Suppressor macrophage treated with lipopolysaccharide for 4 hours (primary cell): ENCODE data around the gene KIF2C.
"Not testable (repeated sequence)": the region's sequence is repeated elsewhere in the genome, so short reads cannot be mapped to it uniquely, and the experiment has no call there.

ENCODE experiments used
- DNase-seq: peaks from one replicate; pipeline ENCODE4 v3.0.0-alpha.2; 2020

KIF2C gene

DNA sequence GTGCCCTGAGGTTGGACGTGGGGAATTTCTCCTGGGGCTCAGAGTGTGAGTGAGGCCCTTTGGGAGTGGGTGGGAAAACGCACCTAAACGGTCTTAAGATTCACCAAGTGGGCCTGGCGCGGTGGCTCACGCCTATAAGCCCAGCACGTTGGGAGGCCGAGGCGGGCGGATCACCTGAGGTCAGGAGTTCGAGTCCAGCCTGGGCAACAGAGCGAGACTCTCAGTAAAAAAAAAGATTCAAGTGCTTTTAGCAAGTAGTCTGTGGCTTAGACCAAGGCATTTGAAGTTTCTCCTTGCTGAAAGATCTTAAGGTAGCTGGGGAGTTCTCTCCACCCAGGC is 37.1 kb downstream of the KIF2C start:
- DNase-seq: no peak

- no peak for DNase-seq
These were observed 37.9 kb downstream of the KIF2C start for GRCh38 chr1:44777547-44777946.

DNA sequence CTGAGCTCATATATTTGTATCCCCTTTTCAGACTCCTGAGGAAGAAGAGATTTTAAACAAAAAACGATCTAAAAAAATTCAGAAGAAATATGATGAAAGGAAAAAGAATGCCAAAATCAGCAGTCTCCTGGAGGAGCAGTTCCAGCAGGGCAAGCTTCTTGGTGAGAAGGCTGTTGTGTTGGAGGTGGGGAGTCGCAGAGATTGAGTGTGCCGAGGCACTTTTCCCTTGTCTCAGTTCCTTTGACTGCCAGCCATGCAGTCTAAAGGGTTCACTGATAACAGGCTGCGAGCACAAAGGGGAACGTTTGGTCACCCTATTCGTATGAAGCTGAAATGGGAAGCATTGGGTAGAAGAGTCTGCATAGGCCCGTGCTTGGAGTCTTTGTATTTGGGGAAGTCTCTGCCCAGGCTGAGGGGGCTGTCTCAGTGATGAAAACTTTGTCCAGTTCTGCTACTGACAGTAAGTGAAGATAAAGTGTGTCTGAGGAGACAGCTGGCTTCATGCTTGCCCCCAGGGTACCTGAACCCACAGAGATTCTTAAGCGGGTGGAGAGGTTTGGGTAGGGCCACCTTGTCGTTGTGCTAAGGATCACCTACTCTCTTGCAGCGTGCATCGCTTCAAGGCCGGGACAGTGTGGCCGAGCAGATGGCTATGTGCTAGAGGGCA is 38.5 kb downstream of the KIF2C start:
- peak; percentile 34 for DNase-seq

GRCh38 chr1:44778705-44779576 is 39.3 kb downstream of the KIF2C start:
- DNase-seq: no peak

- no peak for DNase-seq
These were observed 41.0 kb downstream of the KIF2C start for GRCh38 chr1:44780583-44781121.

GRCh38 chr1:44783697-44784093 is 44.1 kb downstream of the KIF2C start:
- no peak for DNase-seq

GRCh38 chr1:44784094-44785028 is 44.7 kb downstream of the KIF2C start:
- DNase-seq: no peak

- DNase-seq: no peak
These were observed 45.4 kb downstream of the KIF2C start for GRCh38 chr1:44785029-44785380.

DNA sequence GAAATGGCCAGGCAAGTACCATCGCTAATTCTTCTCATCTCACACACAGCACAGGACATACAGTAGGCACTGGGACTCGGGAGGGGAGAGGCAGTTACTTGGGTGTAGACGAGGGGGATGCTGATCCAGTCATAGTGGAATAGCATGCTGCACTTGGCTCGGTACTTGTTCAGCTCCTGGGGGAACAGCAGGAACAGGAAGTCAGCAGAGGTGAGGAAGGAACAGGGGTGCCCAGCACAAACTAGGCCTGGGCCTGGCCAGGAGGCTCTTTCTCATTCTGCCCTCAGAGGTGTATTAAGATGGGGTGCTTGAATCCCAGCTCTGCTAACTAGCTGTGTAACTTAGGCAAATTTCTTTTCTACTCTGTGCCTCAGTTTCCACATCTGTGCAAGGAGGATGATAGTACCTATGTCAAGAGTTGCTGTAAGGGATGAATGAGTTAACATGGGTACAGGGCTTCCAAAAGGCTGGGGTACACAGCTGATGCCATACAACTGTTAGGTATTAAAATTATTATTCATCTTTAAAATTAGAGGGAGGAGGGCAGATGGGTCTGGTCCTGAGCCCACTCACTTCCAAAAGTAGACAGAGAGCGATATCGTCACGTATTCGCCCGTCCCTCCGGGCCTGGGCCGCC is 46.0 kb downstream of the KIF2C start:
- DNase-seq: no peak

DNA sequence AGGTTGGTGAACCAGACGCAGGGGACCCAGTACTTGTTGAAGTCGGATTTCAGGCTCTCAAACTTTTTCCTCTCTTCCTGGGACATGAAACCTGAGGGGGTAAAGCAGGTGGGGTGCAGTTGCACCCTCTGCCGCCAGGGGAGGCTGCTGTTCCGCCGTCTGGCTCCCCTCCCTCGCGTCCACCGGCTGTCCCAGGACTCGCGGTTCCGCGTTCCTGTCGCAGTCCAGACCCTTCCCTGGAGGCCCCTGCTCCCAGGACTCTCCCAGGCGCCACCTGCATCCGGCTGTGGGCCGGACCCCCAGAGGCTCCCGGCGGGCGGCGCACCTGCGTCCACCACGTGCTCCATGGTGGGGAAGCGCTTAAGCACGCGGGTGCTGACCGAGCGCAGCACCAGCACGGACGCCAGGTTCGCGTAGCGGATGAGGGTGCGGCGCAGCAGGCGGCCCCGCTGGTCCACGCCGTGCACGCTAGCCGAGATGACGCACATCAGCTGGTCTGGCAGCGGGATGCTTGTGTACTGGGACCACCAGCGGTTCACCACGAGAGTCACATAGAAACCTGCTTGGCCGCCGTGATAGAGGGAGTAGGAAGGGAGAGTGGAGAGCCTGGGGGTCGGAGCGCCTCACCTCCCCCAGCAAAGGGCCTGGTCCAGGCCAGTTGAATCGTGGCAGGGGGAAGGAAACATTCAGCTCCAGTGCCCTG is 46.7 kb downstream of the KIF2C start:
- DNase-seq: peak; percentile 60

DNA sequence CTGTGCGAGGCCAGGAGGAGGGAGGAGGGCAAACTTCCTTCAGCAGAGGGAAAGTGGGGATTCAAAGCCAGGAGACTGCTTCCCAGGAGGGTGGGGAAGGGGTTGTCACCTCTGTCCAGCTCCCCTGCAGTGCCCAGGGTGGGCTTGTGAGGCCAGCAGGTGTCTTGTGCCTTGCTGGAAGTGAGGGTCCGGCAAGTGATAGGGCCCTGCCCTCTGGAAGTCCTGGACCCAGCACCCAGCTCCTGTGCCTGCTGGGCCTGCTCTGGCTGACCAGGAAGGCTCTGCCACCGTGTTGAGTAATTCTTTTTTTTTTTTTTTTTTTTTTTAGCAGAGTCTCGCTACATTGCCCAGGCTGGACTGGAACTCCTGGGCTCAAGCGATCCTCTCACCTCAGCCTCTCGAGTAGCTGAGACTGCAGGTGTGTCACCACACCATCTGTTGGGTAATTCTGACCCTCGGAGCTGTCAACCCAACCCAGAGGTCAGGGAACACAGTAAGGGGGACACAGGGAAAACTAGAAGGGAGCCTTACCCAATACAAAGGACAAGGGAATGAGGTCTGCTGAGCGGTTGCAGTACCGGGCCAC is 47.3 kb downstream of the KIF2C start:
- DNase-seq: no peak

GRCh38 chr1:44787506-44787905 is 47.9 kb downstream of the KIF2C start:
- no peak for DNase-seq

DNA sequence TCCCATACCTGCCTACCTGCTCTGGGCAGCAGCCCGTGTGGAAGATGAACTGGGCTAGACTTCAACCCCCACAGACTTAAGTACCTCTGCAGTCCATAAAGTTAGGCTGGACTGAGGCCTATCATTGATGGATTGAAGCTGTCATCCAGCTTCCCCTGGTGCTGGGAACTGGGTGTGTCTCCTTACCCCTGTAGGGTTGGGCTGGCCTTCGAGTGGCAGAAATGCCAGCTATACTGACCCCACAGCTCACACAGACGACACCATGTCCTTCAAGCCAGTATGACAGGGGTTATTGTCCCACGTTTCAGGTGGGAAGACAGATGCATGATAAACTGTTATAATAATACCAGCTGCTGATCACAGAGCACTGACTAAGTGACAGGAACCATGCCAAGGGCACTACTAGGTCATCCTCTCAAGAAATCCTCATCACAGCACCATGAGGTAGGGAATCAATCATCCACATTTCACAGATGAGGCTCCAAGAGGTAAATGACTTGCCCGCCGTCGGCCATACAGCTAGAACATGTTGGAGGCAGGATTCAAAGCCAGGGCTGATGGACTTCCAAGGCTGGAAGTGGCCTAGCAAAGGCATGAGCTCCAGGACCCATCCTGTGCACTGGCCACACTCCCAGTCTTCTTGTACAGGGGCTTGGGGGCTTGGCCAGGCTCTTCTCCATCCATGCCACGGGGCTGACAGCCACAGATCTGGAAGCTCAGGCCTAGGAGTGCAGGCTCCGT is 48.7 kb downstream of the KIF2C start, which contains the start of gene BEST4:
TSS of gene BEST4 (minus strand) at position 51 of the 741 bp plus-strand sequence. CDS start 465 bp downstream, outside the sequence.
- DNase-seq: no peak

- DNase-seq: no peak
These were observed 51.5 kb downstream of the KIF2C start for GRCh38 chr1:44790968-44791801.

DNA sequence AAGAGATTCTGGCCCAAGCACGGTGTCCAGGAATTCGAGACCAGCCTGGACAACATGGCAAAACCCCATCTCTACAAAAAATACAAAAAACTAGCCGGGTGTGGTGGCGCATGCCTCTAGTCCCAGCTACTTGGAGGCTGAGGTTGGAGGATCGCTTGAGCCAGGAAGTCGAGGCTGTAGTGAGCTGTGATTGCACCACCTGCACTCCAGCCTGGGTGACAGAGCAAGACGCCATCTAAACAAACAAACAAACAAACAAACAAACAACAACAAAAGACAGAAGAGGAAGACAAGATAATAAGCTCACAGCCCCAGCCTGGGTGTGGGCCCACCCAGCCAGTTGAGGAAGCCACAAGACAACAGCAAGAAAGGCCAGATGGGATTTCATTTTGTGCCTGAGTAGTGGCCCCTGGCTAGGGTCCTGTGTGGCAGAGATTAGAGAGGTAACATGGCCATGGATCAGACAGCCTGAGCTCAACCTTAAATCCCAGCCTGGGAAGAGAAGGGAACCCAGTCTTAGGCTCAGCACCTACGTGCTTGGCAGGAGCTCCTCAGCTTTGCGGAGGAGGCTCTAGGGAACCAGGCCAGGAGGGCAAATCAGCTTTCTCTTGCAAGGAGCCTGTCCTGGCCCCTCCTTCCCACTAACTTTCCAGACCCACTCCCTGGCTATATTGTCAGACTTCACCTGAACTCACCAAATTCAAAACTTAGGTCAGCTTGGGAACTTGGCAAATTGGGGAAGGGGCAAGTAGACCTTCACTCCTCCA is 53.3 kb downstream of the KIF2C start:
- no peak for DNase-seq

DNA sequence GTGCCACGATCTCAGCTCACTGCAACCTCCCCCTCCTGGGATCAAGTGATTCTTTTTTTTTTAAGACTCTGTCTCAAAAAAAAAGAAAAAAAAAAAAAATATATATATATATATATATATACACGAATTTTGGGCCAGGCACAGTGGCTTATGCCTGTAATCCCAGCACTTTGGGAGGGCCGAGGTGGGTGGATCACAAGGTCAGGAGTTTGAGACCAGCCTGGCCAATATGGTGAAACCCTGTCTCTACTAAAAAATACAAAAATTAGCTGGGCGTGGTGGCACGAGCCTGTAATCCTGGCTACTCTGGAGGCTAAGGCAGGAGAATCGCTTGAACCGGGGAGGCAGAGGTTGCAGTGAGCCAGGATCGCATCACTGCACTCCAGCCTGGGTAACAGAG is 58.2 kb downstream of the KIF2C start:
- not testable (repeated sequence) for DNase-seq

GRCh38 chr1:44798481-44799365 is 59.1 kb downstream of the KIF2C start:
- DNase-seq: no peak
